ENCODE results near the gene SYDE1.
"Not testable (repeated sequence)": the region's sequence is repeated elsewhere in the genome, so short reads cannot be mapped to it uniquely, and the experiment has no call there.

SYDE1 gene

DNA sequence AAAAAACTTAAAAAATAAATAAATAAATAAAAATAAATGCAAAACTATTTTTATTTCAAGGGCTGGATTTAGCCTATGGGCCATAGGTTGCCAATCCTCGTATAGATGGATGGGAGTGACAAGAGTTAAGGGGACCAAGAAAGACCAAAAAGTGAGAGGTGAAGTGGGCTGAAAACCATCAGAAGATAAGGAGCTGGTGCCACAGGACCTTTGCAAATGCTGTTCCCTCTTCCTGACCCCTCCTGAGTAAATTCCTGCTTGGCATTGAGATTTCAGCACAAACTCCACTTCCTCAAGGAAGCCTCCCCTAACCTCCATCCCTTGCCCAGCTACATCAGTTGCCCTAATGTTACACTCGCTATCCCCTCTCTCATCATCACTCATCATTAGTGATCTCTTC lies 14.2 kb upstream of the SYDE1 start:
- no peak overlapping the region for H3K27ac ChIP-seq (ENCODE audit: low read depth, low read length)
- no peaks in the 10 kb centered on the region for H3K36me3 ChIP-seq (ENCODE audit: insufficient read depth, low read length)
- no peaks in the 10 kb centered on the region for H3K4me1 ChIP-seq (ENCODE audit: control insufficient read depth, insufficient read depth, low read length, unreplicated experiment)
- no peak overlapping the region for H2AFZ ChIP-seq (ENCODE audit: low read length, unreplicated experiment)
- peaks cover 5% of the 10 kb centered on the region for H3K27me3 ChIP-seq (ENCODE audit: insufficient read depth, low read length)
- H3K4me3 ChIP-seq (ENCODE audit: low read depth, low read length), result no peak overlapping the region
- no peaks in the 10 kb centered on the region for H3K79me2 ChIP-seq (ENCODE audit: control insufficient read depth, insufficient read depth, low read length, unreplicated experiment)

- Histone ChIP-seq H3K4me1 (ENCODE audit: control insufficient read depth, insufficient read depth, low read length, unreplicated experiment) (no peaks in the 10 kb centered on the region), H3K27me3 (ENCODE audit: insufficient read depth, low read length) (no peaks in the 10 kb centered on the region), H3K36me3 (ENCODE audit: insufficient read depth, low read length) (no peaks in the 10 kb centered on the region), H2AFZ (ENCODE audit: low read length, unreplicated experiment) (no peak overlapping the region), H3K27ac (ENCODE audit: low read depth, low read length) (no peak overlapping the region), H3K79me2 (ENCODE audit: control insufficient read depth, insufficient read depth, low read length, unreplicated experiment) (no peaks in the 10 kb centered on the region), H3K4me3 (ENCODE audit: low read depth, low read length) (no peak overlapping the region)
These were observed 11.0 kb upstream of the SYDE1 start for GRCh38 chr19:15096223-15096622.

DNA sequence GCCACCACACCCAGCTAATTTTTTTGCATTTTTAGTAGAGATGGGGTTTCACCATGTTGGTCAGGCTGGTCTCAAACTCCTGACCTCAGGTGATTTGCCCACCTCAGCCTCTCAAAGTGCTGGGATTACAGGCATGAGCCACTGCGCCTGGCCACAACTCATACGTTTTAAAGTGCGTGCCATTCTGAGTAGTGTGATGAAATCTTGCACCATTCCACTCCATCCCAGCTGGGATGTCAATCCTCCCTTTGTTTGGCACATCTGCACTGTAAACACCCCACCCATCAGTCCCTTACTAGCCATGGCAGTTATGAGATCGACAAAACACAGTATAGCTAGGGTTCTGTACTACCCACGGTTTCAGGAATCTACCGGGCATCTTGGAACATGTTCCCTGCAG lies 9.2 kb upstream of the SYDE1 start:
- not testable (repeated sequence) for H2AFZ ChIP-seq (ENCODE audit: low read length, unreplicated experiment); H3K27me3 ChIP-seq (ENCODE audit: insufficient read depth, low read length)

DNA sequence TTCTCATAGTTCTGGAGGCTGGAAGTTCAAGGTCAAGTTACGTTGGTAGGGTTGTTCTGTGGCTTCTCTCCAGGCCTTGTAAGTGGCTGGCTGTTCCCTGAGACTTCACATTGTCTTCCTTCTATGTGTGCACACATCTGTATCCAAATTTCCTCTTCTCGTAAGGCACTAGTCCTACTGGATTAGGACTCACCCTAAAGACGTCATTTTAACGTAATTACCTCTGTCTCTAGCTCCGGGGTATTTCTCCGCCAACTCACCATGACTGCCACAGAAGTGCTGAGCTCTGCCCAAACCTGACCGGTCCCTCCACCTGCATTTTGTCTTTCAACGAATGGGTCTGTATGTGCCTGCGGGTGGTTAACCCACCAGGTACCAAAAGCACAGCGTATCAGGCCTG lies 8.7 kb upstream of the SYDE1 start:
- Histone ChIP-seq H3K4me1 (ENCODE audit: control insufficient read depth, insufficient read depth, low read length, unreplicated experiment) (no peaks in the 10 kb centered on the region), H3K27ac (ENCODE audit: low read depth, low read length) (no peak overlapping the region), H3K4me3 (ENCODE audit: low read depth, low read length) (no peak overlapping the region), H3K27me3 (ENCODE audit: insufficient read depth, low read length) (no peaks in the 10 kb centered on the region), H3K36me3 (ENCODE audit: insufficient read depth, low read length) (no peaks in the 10 kb centered on the region), H3K79me2 (ENCODE audit: control insufficient read depth, insufficient read depth, low read length, unreplicated experiment) (no peaks in the 10 kb centered on the region), H2AFZ (ENCODE audit: low read length, unreplicated experiment) (no peak overlapping the region)

More for the DNA sequence above, 9.2 kb upstream of the SYDE1 start:
- not testable (repeated sequence) for H3K79me2 ChIP-seq (ENCODE audit: control insufficient read depth, insufficient read depth, low read length, unreplicated experiment); H3K36me3 ChIP-seq (ENCODE audit: insufficient read depth, low read length); H3K4me1 ChIP-seq (ENCODE audit: control insufficient read depth, insufficient read depth, low read length, unreplicated experiment); H3K4me3 ChIP-seq (ENCODE audit: low read depth, low read length); H3K27ac ChIP-seq (ENCODE audit: low read depth, low read length)

DNA sequence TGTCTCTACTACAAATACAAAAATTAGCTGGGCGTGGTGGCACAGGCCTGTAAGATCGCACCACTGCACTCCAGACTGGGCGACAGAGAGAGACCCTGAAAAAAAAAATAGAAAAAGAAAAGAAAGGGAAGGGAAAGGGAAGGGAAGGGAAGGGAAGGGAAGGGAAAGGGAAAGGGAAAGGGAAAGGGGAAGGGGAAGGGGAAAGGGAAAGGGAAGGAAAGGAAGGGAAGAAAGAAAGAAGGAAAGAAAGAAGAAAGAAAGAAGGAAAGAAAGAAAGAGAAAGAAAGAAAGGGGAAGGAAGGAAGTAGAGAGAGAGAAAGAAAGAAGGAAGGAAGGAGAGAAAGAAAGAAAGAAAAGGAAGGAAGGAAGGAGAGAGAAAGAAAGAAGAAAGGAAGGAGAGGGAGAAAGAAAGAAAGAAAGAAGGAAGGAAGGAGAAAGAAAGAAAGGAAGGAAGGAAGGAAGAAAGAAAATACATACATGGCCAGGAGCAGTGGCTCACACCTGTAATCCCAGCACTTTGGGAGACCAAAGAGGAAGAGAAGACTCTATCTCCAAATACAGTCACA lies 8.1 kb upstream of the SYDE1 start:
- H3K4me1 ChIP-seq (ENCODE audit: control insufficient read depth, insufficient read depth, low read length, unreplicated experiment), result no peaks in the 10 kb centered on the region
- H3K79me2 ChIP-seq (ENCODE audit: control insufficient read depth, insufficient read depth, low read length, unreplicated experiment), result no peaks in the 10 kb centered on the region
- no peak overlapping the region for H3K4me3 ChIP-seq (ENCODE audit: low read depth, low read length)
- H3K36me3 ChIP-seq (ENCODE audit: insufficient read depth, low read length), result no peaks in the 10 kb centered on the region
- no peak overlapping the region for H3K27ac ChIP-seq (ENCODE audit: low read depth, low read length)
- no peaks in the 10 kb centered on the region for H3K27me3 ChIP-seq (ENCODE audit: insufficient read depth, low read length)
- no peak overlapping the region for H2AFZ ChIP-seq (ENCODE audit: low read length, unreplicated experiment)

GRCh38 chr19:15101479-15102082 lies 5.6 kb upstream of the SYDE1 start:
- Histone ChIP-seq H2AFZ (ENCODE audit: low read length, unreplicated experiment) (no peak overlapping the region), H3K79me2 (ENCODE audit: control insufficient read depth, insufficient read depth, low read length, unreplicated experiment) (no peaks in the 10 kb centered on the region), H3K27me3 (ENCODE audit: insufficient read depth, low read length) (no peaks in the 10 kb centered on the region), H3K36me3 (ENCODE audit: insufficient read depth, low read length) (no peaks in the 10 kb centered on the region), H3K4me1 (ENCODE audit: control insufficient read depth, insufficient read depth, low read length, unreplicated experiment) (peaks cover 2% of the 10 kb centered on the region), H3K4me3 (ENCODE audit: low read depth, low read length) (no peak overlapping the region), H3K27ac (ENCODE audit: low read depth, low read length) (no peak overlapping the region)

DNA sequence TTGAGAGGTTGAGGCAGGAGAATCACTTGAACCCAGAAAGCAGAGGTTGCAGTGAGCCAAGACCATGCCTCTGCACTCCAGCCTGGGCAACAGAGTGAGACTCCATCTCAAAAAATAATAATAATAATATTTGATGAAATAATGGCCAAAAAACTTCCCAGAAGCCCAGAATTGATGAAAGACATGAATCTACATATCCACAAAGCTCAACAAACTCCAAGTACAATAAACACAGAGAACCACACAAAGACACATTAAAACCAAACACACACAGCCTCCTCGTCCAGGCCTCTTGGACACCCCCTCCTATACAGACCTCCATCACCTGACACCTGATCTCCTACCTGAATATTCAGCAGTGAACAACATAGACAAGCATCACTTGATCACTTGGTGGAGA lies 3.2 kb upstream of the SYDE1 start:
- H3K27ac ChIP-seq (ENCODE audit: low read depth, low read length), result no peak overlapping the region
- H3K4me1 ChIP-seq (ENCODE audit: control insufficient read depth, insufficient read depth, low read length, unreplicated experiment), result peaks cover 7% of the 10 kb centered on the region
- peaks cover 15% of the 10 kb centered on the region for H3K79me2 ChIP-seq (ENCODE audit: control insufficient read depth, insufficient read depth, low read length, unreplicated experiment)
- H2AFZ ChIP-seq (ENCODE audit: low read length, unreplicated experiment), result no peak overlapping the region
- no peaks in the 10 kb centered on the region for H3K27me3 ChIP-seq (ENCODE audit: insufficient read depth, low read length)
- H3K4me3 ChIP-seq (ENCODE audit: low read depth, low read length), result no peak overlapping the region
- no peaks in the 10 kb centered on the region for H3K36me3 ChIP-seq (ENCODE audit: insufficient read depth, low read length)

GRCh38 chr19:15104411-15104810 lies 2.8 kb upstream of the SYDE1 start:
- H3K4me3 ChIP-seq (ENCODE audit: low read depth, low read length), result no peak overlapping the region
- peaks cover 17% of the 10 kb centered on the region for H3K79me2 ChIP-seq (ENCODE audit: control insufficient read depth, insufficient read depth, low read length, unreplicated experiment)
- no peak overlapping the region for H2AFZ ChIP-seq (ENCODE audit: low read length, unreplicated experiment)
- peaks cover 7% of the 10 kb centered on the region for H3K4me1 ChIP-seq (ENCODE audit: control insufficient read depth, insufficient read depth, low read length, unreplicated experiment)
- H3K27ac ChIP-seq (ENCODE audit: low read depth, low read length), result no peak overlapping the region
- no peaks in the 10 kb centered on the region for H3K36me3 ChIP-seq (ENCODE audit: insufficient read depth, low read length)
- H3K27me3 ChIP-seq (ENCODE audit: insufficient read depth, low read length), result no peaks in the 10 kb centered on the region

GRCh38 chr19:15105044-15105443 lies 2.2 kb upstream of the SYDE1 start:
- Histone ChIP-seq H3K79me2 (ENCODE audit: control insufficient read depth, insufficient read depth, low read length, unreplicated experiment) (peaks cover 17% of the 10 kb centered on the region), H3K36me3 (ENCODE audit: insufficient read depth, low read length) (no peaks in the 10 kb centered on the region), H3K27ac (ENCODE audit: low read depth, low read length) (no peak overlapping the region), H3K4me1 (ENCODE audit: control insufficient read depth, insufficient read depth, low read length, unreplicated experiment) (peaks cover 7% of the 10 kb centered on the region), H3K27me3 (ENCODE audit: insufficient read depth, low read length) (no peaks in the 10 kb centered on the region), H3K4me3 (ENCODE audit: low read depth, low read length) (no peak overlapping the region), H2AFZ (ENCODE audit: low read length, unreplicated experiment) (no peak overlapping the region)

DNA sequence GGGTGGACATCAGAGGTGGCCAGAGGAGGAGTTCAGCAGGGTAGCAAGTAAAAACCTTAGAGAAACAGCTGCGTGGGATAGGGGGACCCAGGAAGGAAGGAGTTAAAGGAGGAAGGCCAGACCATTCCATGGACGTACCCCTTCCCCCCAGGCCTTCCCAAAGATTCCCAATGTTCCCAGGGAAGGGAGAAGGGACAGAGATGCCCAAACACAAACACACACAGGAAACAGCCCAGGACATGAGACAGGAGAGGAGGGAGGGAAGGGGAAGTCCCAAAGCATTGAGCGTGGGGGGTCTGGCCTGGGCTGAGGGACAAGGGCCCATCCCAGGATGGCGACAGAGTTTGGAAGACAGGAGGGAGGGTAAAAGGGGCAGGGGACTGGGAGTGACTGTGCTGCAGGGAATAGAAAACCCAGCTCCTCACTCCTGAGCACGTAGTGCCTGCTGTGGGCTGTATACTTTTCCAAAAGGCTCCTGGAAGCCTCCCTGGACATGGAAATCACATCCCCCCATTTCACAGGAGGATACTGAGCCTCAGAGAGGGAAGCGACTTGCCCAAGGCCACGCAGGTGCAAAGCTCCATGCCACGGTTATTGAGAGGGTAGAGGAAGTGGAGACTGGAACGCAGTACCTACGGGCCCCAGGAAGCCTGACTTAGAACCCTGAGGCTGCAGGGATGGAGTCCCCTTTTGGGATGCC lies 1.1 kb downstream of the SYDE1 start:
- peak overlapping the region; percentile 95 for H3K4me3 ChIP-seq (ENCODE audit: low read depth, low read length)
- H2AFZ ChIP-seq (ENCODE audit: low read length, unreplicated experiment), result no peak overlapping the region
- H3K27ac ChIP-seq (ENCODE audit: low read depth, low read length), result peak overlapping the region; percentile 60
- peaks cover 17% of the 10 kb centered on the region for H3K79me2 ChIP-seq (ENCODE audit: control insufficient read depth, insufficient read depth, low read length, unreplicated experiment)
- peaks cover 7% of the 10 kb centered on the region for H3K4me1 ChIP-seq (ENCODE audit: control insufficient read depth, insufficient read depth, low read length, unreplicated experiment)
- no peaks in the 10 kb centered on the region for H3K27me3 ChIP-seq (ENCODE audit: insufficient read depth, low read length)
- peaks cover 8% of the 10 kb centered on the region; the same call in 1 of the 2 replicates for H3K36me3 ChIP-seq (ENCODE audit: insufficient read depth, low read length)

Measured in ACC112 (cell line).